GM23338 (cell line): ENCODE data around the gene RAD51D.

ENCODE experiments used
- CREB1 ChIP-seq: fragments of 250-450 bp; sonication (Bioruptor Pico); IDR thresholded peaks from 2 replicates; pipeline ENCODE4 v1.5.0; 2020; ENCODE audit warnings: low read depth, mild to moderate bottlenecking, moderate library complexity
- CTCF ChIP-seq, 2 experiments: fragments of 200-600 bp in 1 of 2; sonication (generic) in 1 of 2; conservative IDR thresholded peaks; 2 replicates each; pipeline versions ENCODE4 v1.5.1 to v1.6.1; 2016 to 2017; ENCODE audit warnings: antibody characterized with exemption in 2 of 2, low read depth in 2 of 2, mild to moderate bottlenecking in 2 of 2, moderate library complexity in 1 of 2

- TF ChIP-seq CTCF (conservative IDR thresholded peaks at IDR 0.05; ENCODE audit: low read depth in 2 of 2) (no peak), CREB1 (CRISPR knock-in tag) (no peak)
Observed at GRCh38 chr17:35079547-35080423, 39.9 kb downstream of the RAD51D start.
